ENCODE results near the gene DDX47. TPM values are rescaled to one million over a fixed set of nuclear protein-coding genes. Genes with fewer than 3 reads are reported as not detected.

DDX47 gene
- total and polyA plus RNA-seq, 10 of the 15 experiments (the other 5 are each of a cell fraction or from before 2014, with no cell fraction given), result 84.8 to 266 (median 120) TPM

DNA sequence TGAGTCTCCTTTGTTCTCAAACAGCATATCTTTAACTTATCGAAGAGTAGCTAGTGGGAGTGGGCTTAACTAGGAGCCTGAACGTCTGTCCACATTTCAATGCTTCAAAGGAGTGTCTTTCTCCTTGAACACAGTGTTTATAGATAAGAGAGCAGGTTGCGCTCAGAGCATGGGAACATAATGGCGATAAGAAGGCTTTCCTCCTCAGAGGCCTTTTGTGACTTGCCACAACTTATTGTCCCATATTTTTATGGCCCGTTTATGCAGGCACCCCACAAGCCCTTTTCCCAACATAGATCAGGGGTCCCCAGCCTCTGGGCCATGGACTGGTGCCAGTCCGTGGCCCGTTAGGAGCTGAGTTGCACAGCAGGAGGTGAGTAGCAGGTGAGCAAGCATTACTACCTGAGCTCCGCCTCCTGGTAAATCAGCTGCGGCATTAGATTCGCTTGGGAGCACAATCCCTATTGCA is 2.6 kb upstream of the DDX47 start:
- Histone ChIP-seq H3K4me2 (ENCODE audit: control insufficient read depth, insufficient read depth) (no peak overlapping the region), H3K9me3 (replicated peaks; ENCODE audit: control insufficient read depth, insufficient read depth, low read length) (no peaks in the 10 kb centered on the region), H3K79me2 (ENCODE audit: control insufficient read depth, insufficient read depth, low read length) (peaks cover 24% of the 10 kb centered on the region), H3K27ac (ENCODE audit: control insufficient read depth, insufficient read depth) (no peak overlapping the region), H4K20me1 (ENCODE audit: control insufficient read depth, insufficient read depth) (no peaks in the 10 kb centered on the region), H3K4me1 (ENCODE audit: control insufficient read depth, insufficient read depth, low read length) (peaks cover 21% of the 10 kb centered on the region), H3K27me3 (replicated peaks in 1 of 2; ENCODE audit: control insufficient read depth in 2 of 2, insufficient read depth in 2 of 2, low read length in 1 of 2) (no peaks in the 10 kb centered on the region), H3K9ac (ENCODE audit: control insufficient read depth, insufficient read depth, low read length) (no peak overlapping the region), H3K36me3 (ENCODE audit: control insufficient read depth in 2 of 2, insufficient read depth in 2 of 2, low read length in 1 of 2) (peaks cover 0 to 2% of the 10 kb centered on the region in 2 experiments; a peak in 1 of 4 replicates), H3K4me3 (no peak overlapping the region), H2AFZ (ENCODE audit: control insufficient read depth, low read depth, low read length) (no peak overlapping the region)
- 93% methylated on average over 10 of the region's 10 CpGs for WGBS (ENCODE audit: insufficient coverage, insufficient replicate concordance, low lambda C conversion rate, missing lambda C conversion rate)
- intact Hi-C loops (cut with micrococcal nuclease; ENCODE audit: unreplicated experiment) (no loop called here), in situ Hi-C loops (cut with MboI) (loop anchor here (25.0 kb wide), 1 partner anchor 1977 kb away; no protein-coding TSS in a partner anchor)
- SMC1A ChIA-PET (ENCODE audit: uncharacterized antibody, unreplicated experiment), result interaction anchor here (0.9 to 8.8 kb wide), 2 partner anchors 11 to 24 kb away, joined by 5 to 88 read pairs; partner anchors contain the start of gene APOLD1
- CTCF ChIA-PET, result interaction anchor here (12.6 kb wide), 1 partner anchor 22 kb away, joined by 136 read pairs; no protein-coding TSS in a partner anchor
- RAD21 ChIA-PET (ENCODE audit: unreplicated experiment), result interaction anchor here (1.1 kb wide), 1 partner anchor 11 kb away, joined by 3 read pairs; no protein-coding TSS in a partner anchor
- ATAC-seq, result no peak
- FAIRE-seq, result no peak
- TF ChIP-seq BACH1 (IDR thresholded peaks at IDR 0.05; ENCODE audit: borderline replicate concordance), result no peak
- no peak for TF ChIP-seq HDAC2 (IDR thresholded peaks at IDR 0.05)
- no peak for TF ChIP-seq HDAC6 (IDR thresholded peaks at IDR 0.05; ENCODE audit: unreplicated experiment)
- TF ChIP-seq CREM (IDR thresholded peaks at IDR 0.05; ENCODE audit: low read depth), result no peak
- TF ChIP-seq MEF2A (IDR thresholded peaks at IDR 0.05; ENCODE audit: insufficient read depth, low read depth, low read length), result no peak
- TF ChIP-seq ZNF207 (IDR thresholded peaks at IDR 0.05; ENCODE audit: borderline replicate concordance), result no peak
- TF ChIP-seq, protein P1, sequence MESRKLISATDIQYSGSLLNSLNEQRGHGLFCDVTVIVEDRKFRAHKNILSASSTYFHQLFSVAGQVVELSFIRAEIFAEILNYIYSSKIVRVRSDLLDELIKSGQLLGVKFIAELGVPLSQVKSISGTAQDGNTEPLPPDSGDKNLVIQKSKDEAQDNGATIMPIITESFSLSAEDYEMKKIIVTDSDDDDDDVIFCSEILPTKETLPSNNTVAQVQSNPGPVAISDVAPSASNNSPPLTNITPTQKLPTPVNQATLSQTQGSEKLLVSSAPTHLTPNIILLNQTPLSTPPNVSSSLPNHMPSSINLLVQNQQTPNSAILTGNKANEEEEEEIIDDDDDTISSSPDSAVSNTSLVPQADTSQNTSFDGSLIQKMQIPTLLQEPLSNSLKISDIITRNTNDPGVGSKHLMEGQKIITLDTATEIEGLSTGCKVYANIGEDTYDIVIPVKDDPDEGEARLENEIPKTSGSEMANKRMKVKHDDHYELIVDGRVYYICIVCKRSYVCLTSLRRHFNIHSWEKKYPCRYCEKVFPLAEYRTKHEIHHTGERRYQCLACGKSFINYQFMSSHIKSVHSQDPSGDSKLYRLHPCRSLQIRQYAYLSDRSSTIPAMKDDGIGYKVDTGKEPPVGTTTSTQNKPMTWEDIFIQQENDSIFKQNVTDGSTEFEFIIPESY (IDR thresholded peaks at IDR 0.05), result no peak
- TF ChIP-seq MYC (IDR thresholded peaks at IDR 0.05; ENCODE audit: insufficient read depth, insufficient read length, insufficient replicate concordance, low read length, severe bottlenecking), result no peak
- TF ChIP-seq RB1 (IDR thresholded peaks at IDR 0.05; ENCODE audit: borderline replicate concordance), result no peak
- POLR2A ChIA-PET, result no interaction called here
- BruUV-seq (replicated peaks), result no TSS peak
- no peak for DNase-seq (ENCODE audit: low read depth, low spot score)

Measured in GM12878 (cell line).